Loucy (cell line): ENCODE data around the gene TNFRSF8.

Experiments
- H2AFZ ChIP-seq: fragments of 200-600 bp; sonication (generic); 2 replicates; pipeline ENCODE4 v1.6.0; 2016; ENCODE audit warnings: antibody characterized with exemption, mild to moderate bottlenecking, low read length, moderate library complexity
- H3F3A ChIP-seq: fragments of 200-600 bp; 2 replicates; pipeline ENCODE4 v1.6.0; 2016; ENCODE audit warnings: antibody characterized with exemption, low read depth, mild to moderate bottlenecking
- H3K27me3 ChIP-seq: fragments of 200-600 bp; sonication (generic); 2 replicates; pipeline ENCODE4 v1.6.1; 2014; ENCODE audit warnings: low read length, mild to moderate bottlenecking; ENCODE audit not compliant: insufficient read depth, poor library complexity, severe bottlenecking
- H3K36me3 ChIP-seq: fragments of 200-600 bp; sonication (generic); 2 replicates; pipeline ENCODE4 v1.6.1; 2016; ENCODE audit warnings: low read length; ENCODE audit not compliant: insufficient read depth
- H3K4me1 ChIP-seq: fragments of 200-600 bp; sonication (generic); 2 replicates; pipeline ENCODE4 v1.5.1; 2014; ENCODE audit warnings: low read length, mild to moderate bottlenecking; ENCODE audit not compliant: insufficient read depth, poor library complexity, severe bottlenecking
- H3K4me2 ChIP-seq: fragments of 200-600 bp; sonication (generic); 2 replicates; pipeline ENCODE4 v1.6.0; 2014; ENCODE audit warnings: antibody characterized with exemption, low read length, low read depth, mild to moderate bottlenecking; ENCODE audit not compliant: poor library complexity, severe bottlenecking
- H3K4me3 ChIP-seq: fragments of 200-600 bp; sonication (generic); 2 replicates; pipeline ENCODE4 v1.5.1; 2014; ENCODE audit warnings: low read length, mild to moderate bottlenecking, mixed read lengths; ENCODE audit not compliant: poor library complexity, severe bottlenecking
- H3K79me2 ChIP-seq: fragments of 200-600 bp; sonication (generic); 2 replicates; pipeline ENCODE4 v1.6.1; 2014; ENCODE audit warnings: low read length; ENCODE audit not compliant: insufficient read depth
- H3K9ac ChIP-seq: fragments of 200-600 bp; sonication (generic); 2 replicates; pipeline ENCODE4 v1.6.0; 2014; ENCODE audit warnings: mild to moderate bottlenecking, low read depth, low read length, moderate library complexity; ENCODE audit not compliant: poor library complexity, severe bottlenecking
- H3K9me2 ChIP-seq: fragments of 200-600 bp; sonication (generic); replicated peaks from 2 replicates; pipeline ENCODE4 v1.6.1; 2016; ENCODE audit warnings: low read depth, low read length, mixed read lengths
- H3K9me3 ChIP-seq: fragments of 200-600 bp; sonication (generic); 2 replicates; pipeline ENCODE4 v1.6.1; 2014; ENCODE audit warnings: mild to moderate bottlenecking, antibody characterized with exemption, low read length, low read depth; ENCODE audit not compliant: insufficient read depth
- H4K20me1 ChIP-seq: fragments of 200-600 bp; sonication (generic); 2 replicates; pipeline ENCODE4 v1.6.0; 2014; ENCODE audit warnings: antibody characterized with exemption, low read length, mild to moderate bottlenecking; ENCODE audit not compliant: insufficient read depth, poor library complexity, severe bottlenecking
- EZH2phosphoT487 ChIP-seq: fragments of 200-600 bp; IDR thresholded peaks from 2 replicates; pipeline ENCODE4 v1.6.1; 2018; ENCODE audit warnings: antibody characterized with exemption, mild to moderate bottlenecking, moderate library complexity, borderline replicate concordance
- TF ChIP-seq, protein P1 (sequence below): fragments of 200-600 bp; sonication (generic); conservative IDR thresholded peaks from 2 replicates; pipeline ENCODE4 v1.5.1; 2014; ENCODE audit warnings: mild to moderate bottlenecking, antibody characterized with exemption, low read length

TNFRSF8 gene

DNA sequence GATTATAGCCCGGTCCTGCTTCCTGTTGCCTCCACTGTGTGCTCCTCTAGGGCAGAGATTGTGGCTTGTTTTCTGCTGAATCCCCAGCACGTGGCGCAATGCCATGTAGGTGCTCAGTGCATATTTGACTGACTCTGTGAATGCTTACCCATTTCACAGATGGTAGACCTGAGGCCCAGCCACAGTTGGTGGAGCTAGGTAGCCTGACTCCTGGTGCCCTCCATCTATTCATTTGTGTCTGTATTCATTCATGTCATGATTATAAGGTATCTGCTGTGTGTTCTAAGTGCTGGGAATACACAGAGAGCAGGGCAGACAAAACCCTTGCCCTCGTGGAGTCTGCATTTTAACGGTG lies 126.2 kb downstream of the TNFRSF8 start:
- Histone ChIP-seq H4K20me1 (no peaks in the 10 kb centered on the region), H2AFZ (no peak overlapping the region), H3K79me2 (peaks cover 11% of the 10 kb centered on the region; the same call in 1 of the 2 replicates), H3K4me2 (no peak overlapping the region), H3K9ac (no peak overlapping the region), H3K9me3 (no peaks in the 10 kb centered on the region), H3K36me3 (peaks cover 39% of the 10 kb centered on the region; the same call in 1 of the 2 replicates), H3K9me2 (no peaks in the 10 kb centered on the region), H3K4me1 (no peaks in the 10 kb centered on the region), H3K4me3 (no peak overlapping the region), H3F3A (no peaks in the 10 kb centered on the region), H3K27me3 (no peaks in the 10 kb centered on the region)
- TF ChIP-seq EZH2phosphoT487: no peak
- TF ChIP-seq, protein P1, sequence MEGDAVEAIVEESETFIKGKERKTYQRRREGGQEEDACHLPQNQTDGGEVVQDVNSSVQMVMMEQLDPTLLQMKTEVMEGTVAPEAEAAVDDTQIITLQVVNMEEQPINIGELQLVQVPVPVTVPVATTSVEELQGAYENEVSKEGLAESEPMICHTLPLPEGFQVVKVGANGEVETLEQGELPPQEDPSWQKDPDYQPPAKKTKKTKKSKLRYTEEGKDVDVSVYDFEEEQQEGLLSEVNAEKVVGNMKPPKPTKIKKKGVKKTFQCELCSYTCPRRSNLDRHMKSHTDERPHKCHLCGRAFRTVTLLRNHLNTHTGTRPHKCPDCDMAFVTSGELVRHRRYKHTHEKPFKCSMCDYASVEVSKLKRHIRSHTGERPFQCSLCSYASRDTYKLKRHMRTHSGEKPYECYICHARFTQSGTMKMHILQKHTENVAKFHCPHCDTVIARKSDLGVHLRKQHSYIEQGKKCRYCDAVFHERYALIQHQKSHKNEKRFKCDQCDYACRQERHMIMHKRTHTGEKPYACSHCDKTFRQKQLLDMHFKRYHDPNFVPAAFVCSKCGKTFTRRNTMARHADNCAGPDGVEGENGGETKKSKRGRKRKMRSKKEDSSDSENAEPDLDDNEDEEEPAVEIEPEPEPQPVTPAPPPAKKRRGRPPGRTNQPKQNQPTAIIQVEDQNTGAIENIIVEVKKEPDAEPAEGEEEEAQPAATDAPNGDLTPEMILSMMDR: no peak

DNA sequence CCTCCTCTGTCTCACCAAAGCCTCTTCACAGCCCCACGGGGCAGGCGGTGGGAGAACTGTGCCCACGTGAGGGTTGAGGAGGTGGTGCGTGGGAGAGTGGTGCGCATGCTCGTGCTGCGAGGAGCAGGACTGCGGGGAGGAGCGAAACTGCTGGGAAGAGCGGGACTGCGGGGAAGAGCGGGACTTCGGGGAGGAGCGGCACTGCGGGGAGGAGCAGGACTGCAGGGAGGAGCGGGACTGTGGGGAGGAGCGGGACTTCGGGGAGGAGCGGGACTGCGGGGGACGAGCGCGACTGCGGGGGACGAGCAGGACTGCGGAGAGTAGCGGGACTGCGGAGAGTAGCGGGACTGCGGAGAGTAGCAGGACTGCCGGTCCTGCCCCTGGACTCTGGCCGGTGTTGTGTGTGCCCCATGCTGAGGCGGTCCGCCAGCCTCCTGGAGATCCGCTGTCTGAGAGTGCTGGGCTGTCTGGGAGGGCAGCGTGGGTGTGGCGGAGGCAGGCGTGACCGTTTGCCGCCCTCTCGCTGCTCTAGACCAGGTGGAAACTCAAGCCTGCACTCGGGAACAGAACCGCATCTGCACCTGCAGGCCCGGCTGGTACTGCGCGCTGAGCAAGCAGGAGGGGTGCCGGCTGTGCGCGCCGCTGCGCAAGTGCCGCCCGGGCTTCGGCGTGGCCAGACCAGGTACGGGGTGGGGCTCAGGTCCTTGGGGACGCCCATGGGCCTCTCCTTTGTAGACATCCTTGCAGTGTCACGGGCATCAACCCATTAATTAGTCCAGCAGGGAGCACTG lies 128.3 kb downstream of the TNFRSF8 start:
- Histone ChIP-seq H3K27me3 (no peaks in the 10 kb centered on the region), H4K20me1 (no peaks in the 10 kb centered on the region), H3K9ac (no peak overlapping the region)

More for the DNA sequence above, 128.3 kb downstream of the TNFRSF8 start:
- Histone ChIP-seq H3F3A (no peaks in the 10 kb centered on the region), H3K4me1 (no peaks in the 10 kb centered on the region), H3K4me2 (no peak overlapping the region), H3K79me2 (peaks cover 11% of the 10 kb centered on the region; the same call in 1 of the 2 replicates), H3K4me3 (no peak overlapping the region), H3K36me3 (peaks cover 51% of the 10 kb centered on the region; the same call in 1 of the 2 replicates), H3K9me2 (no peaks in the 10 kb centered on the region), H3K9me3 (no peaks in the 10 kb centered on the region), H2AFZ (no peak overlapping the region)
- TF ChIP-seq, protein P1: no peak
- TF ChIP-seq EZH2phosphoT487: no peak
